ENCODE measurements around the gene SLC18B1.
A peak's percentile ranks its signal among the peaks of the same experiment; 100 is the strongest.
"Not testable (repeated sequence)": the region's sequence is repeated elsewhere in the genome, so short reads cannot be mapped to it uniquely, and the experiment has no call there.

SLC18B1 gene

DNA sequence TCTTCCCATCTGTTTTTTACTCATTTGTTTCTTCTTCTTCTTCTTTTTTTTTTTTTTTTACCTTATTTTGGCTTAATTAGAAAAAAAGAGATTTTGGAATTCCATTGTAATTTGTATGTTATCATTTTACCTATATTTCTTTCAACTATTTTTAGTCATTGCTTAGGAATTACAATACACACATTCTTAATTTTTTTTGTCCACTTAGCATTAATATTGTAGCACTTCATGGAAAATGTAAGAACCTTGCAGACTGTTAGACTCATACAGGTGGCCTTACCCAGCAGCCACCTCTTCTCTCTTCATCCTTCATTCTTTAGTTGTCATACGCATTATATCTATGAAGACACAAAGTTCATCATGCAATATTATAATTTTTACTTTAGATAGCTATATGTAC is 5.8 kb upstream of the SLC18B1 start:
- no peak overlapping the region for H3K27ac ChIP-seq
- no peak for DNase-seq (ENCODE audit: low read depth, low spot score)

DNA sequence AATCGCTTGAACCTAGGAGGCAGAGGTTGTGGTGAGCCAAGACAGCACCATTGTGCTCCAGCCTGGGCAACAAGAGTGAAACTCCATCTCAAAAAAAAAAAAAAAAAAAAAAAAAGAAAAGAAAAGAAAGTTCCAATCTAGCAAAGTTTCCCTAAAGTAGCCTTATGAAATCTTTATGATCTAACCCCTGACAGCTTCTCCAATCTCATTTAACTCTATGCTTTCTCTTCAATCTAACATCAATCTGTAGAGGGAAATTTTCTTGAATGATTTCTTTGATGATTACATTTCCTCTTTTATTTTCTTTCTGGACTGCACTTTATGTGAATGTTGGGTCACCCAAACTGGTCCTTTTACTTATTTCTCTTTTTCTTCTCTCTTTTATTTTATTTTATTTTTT is 2.2 kb upstream of the SLC18B1 start:
- H3K27ac ChIP-seq: no peak overlapping the region
- no peak for DNase-seq (ENCODE audit: low read depth, low spot score)

DNA sequence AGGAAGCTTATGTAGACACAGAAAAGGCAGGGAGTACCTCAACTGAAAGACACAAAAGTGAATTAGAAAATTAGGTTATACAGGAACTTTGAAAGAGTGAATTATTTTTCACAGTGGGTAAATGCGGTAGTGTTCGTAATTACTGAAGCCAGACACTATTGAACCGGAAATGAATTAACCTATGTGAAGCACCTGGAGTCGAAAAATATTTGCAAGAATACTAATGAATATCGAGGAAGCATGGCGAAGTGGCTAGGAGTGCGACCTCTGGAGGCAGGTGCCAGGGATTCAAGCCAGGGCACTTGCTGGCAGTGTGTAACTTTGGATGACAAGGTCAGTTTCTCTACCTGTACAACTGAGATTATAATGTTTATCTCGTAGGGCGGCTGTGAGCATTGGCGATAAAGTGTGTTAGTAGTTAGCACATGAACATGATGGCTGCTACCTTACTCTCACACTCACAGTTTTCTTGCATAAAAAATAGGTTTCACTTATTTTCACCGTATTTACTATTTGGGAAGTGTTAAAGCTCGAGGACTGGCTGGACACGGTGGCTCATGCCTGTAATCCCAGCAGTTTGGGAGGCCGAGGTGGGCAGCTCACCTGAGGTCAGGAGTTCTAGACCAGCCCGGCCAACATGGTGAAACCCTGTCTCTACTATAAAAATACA is 567 bp upstream of the SLC18B1 start:
- no peak overlapping the region for H3K27ac ChIP-seq
- no peak for DNase-seq (ENCODE audit: low read depth, low spot score)

DNA sequence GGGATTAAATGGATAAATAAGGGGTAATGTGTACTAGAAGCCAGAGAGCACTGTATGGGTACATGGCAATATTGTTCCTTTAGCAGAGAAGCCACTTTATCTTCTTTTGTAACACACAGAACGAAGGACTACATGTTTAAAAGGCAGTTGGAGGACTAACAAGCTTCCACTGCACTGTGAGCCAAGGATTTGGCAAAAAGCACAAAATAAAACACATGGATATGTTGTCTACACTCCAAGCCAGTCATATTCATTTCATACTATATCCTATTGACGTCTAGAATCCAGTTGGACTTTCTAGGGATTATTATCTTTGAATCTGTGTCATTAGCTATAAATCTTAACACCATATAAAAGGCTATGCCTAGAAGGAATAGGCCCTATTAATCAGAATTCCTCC is 3.0 kb downstream of the SLC18B1 start:
- H3K27ac ChIP-seq: no peak overlapping the region
- no peak for DNase-seq (ENCODE audit: low read depth, low spot score)

DNA sequence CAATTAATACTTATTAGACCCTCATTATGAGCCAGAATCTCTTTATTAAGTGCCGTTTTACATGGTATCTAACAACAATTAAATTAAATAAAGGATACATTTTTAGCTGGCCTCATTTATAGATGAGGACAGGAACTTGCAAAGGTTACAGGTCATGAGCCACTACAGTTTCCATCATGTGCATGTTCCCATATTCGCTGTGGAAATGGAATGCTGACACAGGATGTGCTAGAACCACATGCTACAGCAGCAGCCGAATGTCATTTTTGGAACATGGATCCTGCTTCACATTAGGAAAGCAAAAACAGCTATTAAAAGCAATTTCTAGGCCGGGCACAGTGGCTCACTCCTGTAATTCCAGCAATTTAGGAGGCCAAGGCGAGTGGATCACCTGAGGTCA is 5.9 kb downstream of the SLC18B1 start:
- H3K27ac ChIP-seq: no peak overlapping the region
- no peak for DNase-seq (ENCODE audit: low read depth, low spot score)

DNA sequence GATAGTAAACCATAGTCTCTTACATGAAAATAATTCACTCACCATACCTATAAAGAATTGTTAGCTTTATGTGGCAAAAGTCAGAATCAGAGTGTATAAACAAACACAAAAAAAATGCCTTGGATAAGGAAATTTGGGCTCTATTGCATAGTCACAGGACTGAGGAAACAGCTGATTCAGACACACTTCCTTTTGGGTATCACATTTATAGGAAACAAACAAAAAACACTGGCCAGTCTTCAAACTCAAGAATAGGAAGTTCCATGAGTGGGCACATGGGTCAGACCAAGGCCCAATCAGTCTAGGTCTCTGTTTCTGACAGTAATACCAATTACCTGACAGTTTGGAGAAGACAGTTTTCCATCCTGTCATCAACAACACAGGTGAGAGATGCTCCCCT is 8.0 kb downstream of the SLC18B1 start:
- H3K27ac ChIP-seq: no peak overlapping the region
- DNase-seq (ENCODE audit: low read depth, low spot score): no peak

DNA sequence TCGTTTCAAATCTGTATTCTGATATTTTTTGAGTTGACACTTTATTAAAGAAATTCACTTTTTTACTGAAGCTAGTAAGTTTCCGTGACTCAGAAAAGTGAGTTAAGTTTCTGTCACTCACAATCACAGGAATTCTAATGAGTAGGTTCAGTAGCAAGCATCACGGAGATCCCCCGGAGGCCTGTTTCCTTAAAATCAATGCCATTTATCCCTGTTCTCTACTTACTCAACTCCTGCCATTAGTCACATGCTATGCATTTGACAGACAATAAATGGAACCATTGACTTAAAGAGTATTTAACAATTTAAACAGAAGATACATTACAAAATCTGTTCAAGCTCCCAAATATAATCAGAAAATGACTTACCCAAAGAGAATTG is 9.1 kb downstream of the SLC18B1 start:
- no peak for DNase-seq (ENCODE audit: low read depth, low spot score)
- H3K27ac ChIP-seq: no peak overlapping the region

DNA sequence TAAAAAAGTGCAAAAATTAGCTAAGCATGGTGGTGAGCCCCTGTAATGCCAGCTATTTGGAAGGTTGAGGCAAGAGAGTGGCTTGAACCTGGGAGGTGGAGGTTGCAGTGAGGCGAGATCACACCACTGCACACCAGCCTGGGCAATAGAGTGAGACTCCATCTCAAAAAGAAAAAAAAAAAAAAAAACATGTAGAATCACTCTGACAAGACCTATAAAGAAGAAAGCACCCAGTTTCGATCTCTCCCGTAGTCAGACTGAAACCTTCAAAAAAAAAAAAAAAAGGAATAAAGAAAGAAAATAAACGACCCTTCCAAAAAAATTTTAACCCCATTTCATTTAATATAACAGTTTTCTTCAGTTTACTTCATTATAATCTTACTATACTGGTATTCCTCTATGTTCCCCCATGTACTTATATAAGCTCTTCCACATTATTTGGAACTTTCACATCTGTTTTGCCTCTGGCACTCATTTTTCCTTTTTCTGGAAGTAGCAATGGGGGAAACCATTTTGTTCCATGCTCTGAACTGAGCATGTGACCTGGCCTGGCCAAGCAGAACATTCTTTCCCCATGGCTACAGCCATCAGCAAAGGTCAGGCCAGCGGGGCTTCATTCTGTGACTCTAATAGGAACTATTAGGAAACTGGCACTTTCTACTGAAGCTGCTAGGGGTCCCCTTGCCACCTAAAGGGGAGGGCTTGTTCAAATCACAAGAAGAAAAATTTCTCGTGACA is 9.6 kb downstream of the SLC18B1 start:
- H3K27ac ChIP-seq: no peak overlapping the region
- DNase-seq (ENCODE audit: low read depth, low spot score): no peak

DNA sequence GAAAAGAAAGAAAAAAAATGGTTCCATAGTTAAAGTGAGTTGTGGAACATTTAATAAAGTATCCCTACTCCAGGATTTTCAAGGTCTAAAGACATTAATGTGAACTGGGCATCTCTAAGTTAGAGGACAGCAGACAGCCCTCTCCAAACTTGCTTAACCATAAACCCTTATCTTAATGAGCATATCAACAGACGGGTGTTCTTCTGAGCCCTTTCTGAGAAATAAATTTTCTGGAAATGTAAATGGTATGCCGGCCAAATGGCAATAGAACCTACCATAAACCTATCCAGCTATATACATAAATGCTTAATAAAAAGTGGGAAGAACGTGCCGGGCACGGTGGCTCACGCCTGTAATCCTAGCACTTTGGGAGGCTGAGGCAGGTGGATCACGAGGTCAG is 12.5 kb downstream of the SLC18B1 start:
- DNase-seq (ENCODE audit: low read depth, low spot score): no peak
- H3K27ac ChIP-seq: no peak overlapping the region

DNA sequence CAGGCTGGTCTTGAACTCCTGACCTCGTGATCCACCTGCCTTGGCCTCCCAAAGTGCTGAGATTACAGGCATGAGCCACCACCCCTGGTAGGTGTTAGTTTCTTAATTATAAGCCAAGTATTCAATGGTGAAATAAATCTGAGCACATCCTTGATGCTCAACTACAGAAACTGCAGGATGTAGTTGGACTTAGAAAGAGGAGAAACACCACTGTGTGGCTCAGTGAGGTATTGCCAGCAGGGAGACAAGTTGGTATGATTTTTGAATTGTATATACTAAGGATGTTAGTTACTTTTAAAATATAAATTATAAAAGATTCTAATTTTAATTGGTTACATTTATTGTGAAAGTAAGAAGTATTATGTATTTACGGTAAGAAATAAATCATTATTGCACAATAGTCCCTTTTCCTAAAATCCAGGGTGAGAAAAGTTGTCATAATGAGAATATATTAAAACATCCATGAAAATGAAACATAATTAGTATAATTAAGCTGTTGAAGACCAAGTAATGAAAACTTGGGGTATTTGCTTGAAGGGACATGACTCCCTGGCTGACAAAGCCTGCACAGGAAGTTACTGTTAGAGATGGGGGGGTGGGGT is 17.6 kb downstream of the SLC18B1 start:
- H3K27ac ChIP-seq: no peak overlapping the region
- no peak for DNase-seq (ENCODE audit: low read depth, low spot score)

DNA sequence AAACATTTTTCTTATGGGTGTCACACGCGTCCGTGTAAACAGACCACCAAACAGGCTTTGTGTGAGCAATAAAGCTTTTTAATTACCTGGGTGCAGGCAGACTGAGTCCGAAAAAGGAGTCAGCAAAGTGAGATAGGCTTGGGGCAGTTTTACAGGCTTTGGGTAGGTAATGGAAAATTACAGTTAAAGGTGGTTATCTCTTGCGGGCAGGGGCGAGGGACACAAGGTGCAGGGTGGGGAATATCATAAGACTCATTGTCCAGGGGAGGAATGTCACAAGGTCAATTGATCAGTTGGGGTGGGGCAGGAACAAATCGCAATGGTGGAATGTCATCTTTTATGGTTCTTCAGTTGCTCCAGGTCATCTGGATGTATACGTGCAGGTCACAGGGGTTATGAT is 20.6 kb downstream of the SLC18B1 start:
- H3K27ac ChIP-seq; DNase-seq (ENCODE audit: low read depth, low spot score): not testable (repeated sequence)

DNA sequence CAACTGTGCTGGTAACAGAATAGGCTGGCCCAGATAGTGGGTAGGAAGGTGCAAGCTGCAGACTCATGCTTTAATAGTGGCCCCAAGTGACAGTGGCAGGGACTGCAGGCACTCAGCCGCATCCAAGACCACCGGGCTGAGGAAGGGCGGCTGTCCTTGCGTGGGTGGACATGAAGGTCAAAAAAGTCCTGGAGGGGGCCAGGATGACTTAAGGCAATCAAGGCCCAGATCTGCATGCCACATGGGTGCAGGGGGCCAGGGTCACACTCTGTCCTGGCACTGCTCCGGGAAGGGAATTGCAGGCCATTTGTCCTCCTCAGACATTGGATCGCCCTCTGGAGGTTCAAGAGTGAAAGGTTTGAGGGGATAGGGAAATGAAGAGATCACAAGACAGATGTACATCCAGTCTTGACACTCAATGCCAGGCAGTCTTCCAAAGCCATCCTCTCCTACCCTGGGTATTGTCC is 30.4 kb downstream of the SLC18B1 start:
- H3K27ac ChIP-seq: no peak overlapping the region
- DNase-seq (ENCODE audit: low read depth, low spot score): no peak

DNA sequence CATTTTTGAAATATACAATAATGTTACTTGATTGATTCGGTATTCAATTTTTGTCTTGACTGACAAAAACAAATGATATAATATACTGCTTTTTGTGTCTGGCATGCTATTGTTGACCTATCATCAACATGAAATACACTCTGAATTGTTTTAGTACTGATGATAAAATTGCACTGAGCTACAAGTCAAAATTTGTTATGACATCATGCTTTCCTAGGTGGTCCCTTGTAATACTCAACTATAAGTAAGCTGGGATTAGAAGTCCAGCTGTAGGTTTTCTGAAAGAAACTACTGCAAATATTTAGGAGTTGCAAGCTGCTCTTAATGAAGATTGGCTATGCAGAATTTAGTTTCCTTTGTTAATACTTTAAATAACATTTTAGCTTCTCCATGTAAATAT is 32.9 kb downstream of the SLC18B1 start:
- no peak for DNase-seq (ENCODE audit: low read depth, low spot score)
- H3K27ac ChIP-seq: no peak overlapping the region

DNA sequence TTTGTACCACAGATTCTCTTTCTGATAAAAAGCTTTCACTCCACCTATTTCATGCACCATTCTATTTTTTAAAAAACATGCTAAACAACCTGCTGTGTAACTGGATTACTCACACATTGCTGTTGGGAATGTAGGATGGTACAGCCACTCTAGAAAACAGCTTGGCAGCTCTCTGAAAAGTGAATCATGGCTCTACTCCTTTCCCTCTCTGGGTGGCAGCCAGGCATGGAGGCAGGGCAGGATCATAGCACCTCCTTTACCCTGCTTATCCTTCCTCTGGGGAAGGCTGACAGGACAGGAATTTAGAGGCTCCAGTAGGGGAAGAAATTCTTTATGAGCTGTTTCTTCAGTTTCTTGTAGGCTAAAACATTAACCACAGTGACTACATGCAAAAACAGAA is 34.1 kb downstream of the SLC18B1 start:
- peak; percentile 69 for DNase-seq (ENCODE audit: low read depth, low spot score)
- peak overlapping the region; percentile 44 for H3K27ac ChIP-seq

DNA sequence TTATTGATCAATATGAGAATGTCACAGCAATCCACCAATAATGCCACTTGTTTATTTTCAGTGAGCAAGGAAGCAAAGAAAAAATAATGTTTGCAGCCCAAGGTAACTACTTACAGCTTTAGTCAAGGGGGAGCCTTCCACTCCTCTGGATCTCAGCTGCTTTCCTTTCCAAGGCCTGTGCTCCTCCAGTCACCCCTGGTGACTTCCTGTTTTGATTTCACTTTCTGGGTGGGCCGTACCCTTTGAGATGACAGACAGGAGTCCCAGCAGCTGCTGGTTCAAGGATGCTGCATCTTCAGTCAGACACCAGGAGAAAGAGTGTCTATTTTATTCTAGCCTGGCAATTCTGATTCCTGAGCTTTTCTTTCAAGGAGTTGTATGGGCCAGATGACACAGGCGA is 35.2 kb downstream of the SLC18B1 start:
- H3K27ac ChIP-seq: no peak overlapping the region
- no peak for DNase-seq (ENCODE audit: low read depth, low spot score)

DNA sequence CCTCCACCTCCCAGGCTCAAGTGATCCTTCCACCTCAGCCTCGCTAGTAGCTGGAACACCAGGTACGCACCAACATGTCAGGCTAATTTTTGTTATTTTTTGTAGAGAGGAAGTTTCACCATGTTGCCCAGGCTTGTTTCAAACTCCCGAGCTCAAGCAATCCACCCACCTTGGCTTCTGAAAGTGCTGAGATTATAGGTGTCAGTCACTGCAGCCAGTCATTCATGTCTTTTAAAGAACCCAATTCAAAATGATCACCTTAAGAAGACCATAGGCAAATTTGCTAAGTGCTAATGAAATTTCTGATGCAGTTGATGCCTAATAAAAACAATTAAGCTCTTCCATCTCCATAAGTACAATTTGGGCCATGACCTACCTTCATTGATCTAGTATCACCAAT is 38.2 kb downstream of the SLC18B1 start:
- DNase-seq (ENCODE audit: low read depth, low spot score): no peak
- H3K27ac ChIP-seq: no peak overlapping the region

DNA sequence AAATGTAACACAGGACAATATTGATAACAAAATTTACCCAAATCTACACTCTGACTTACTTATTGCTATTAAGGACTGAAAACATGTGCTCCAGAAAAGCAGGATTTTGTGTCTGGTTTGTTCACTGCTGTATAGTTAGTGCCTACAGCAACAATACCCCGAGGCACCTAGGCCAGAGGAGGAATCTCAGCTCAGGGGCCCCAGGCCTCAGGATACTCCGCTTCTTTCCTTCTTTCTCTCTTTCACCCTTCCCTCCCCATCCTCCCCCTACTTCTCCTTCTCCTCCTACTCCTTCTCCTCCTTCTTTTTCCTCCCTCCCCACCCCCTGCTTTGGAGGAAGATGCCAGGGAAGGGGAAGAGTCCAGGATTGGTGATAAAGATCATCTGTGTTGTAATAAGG is 39.7 kb downstream of the SLC18B1 start:
- no peak for DNase-seq (ENCODE audit: low read depth, low spot score)

DNA sequence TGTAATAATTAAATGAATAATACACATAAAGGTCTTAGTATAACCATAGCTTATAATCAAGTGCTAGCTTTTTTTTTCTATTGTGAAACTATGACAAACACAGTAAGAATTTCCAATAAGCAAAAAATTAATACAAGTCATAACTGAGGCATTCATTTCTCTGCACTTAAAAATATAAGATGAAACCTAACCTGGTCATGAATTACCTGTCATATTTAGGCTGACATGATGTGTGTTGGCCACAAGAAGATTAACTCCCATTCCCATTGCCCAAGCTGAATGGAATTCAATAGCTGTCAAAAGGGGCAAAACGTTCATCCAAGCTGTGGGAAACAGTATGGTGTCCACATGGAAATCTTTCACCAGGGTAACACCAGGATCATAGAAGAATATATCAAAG is 46.2 kb downstream of the SLC18B1 start:
- DNase-seq (ENCODE audit: low read depth, low spot score): no peak
- peak overlapping the region; percentile 42 for H3K27ac ChIP-seq

More for the DNA sequence above, 39.7 kb downstream of the SLC18B1 start:
- H3K27ac ChIP-seq: no peak overlapping the region

DNA sequence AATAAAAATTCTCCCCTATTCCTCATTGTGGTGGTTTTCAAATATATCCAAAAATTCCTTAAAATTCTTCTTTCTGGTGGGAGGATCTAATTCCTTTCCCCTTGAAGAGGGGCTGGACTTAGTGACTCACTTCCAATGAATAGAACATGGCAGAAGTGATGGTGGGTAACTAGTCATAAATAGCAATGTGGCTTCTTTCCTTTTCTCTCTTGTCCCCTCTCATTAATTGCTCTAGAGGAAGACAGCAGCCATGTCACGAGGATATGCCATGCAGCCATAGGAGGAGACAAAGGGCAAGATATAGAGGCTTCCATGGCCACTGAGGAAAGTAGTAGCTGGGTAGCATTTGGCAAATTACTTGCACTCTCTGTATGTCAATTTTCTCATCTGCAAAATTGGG is 46.6 kb downstream of the SLC18B1 start:
- H3K27ac ChIP-seq: peak overlapping the region; percentile 42
- no peak for DNase-seq (ENCODE audit: low read depth, low spot score)

DNA sequence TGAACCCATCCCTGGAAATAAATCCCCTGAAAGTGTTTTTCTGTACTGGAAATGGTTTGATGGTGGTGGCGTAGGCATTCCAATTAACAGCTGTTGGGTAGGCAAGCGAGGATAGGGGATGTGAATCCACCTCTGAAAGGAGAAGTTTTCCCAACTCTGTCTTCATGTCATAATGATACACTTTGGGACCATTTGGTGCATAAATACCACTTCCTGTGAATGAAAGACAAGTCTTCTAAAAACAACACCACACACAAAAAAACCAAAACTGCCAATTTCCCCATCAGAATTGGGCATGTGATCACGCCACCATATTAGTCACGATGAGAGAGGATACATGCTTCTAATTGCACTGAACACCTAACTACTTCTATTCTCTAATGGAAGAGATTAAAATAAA is 47.1 kb downstream of the SLC18B1 start:
- no peak overlapping the region for H3K27ac ChIP-seq
- DNase-seq (ENCODE audit: low read depth, low spot score): no peak

DNA sequence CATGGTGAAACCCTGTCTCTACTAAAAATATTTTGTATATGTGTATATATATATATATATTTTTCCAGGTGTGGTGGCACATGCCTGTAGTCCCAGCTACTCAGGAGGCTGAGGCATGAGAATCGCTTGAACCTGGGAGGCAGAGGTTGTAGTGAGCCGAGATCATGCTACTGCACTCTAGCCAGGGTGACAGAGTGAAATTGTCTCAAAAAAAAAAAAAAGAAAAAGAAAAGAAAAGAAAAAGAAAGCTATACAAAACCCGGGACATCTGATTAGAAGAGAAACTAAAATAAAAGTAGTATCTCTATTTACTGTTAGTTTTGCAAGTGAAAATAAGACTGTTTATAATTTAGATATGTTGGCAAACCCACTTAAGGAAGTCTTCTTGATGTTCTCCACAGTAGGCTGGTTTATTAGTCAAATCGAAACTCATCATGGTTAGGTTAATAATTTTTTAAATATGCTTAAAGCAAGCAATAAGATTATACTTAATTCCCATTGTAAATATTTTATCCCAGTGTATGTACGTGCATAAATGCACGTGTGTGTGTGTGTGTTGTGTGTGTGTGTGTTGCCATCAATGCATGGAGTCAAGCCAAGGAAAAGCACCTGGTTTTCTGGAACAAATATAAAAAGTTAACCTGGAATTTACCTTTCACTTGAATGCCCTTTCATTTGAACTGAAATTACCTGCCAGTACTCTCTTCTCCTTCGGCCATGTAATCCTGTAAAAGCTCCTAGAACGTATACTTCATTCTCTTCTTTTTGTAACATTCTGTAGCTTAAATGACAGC is 47.8 kb downstream of the SLC18B1 start:
- no peak overlapping the region for H3K27ac ChIP-seq
- DNase-seq (ENCODE audit: low read depth, low spot score): no peak

All from epithelial cell of prostate (primary cell).